ENCODE measurements around the gene CLCN7.
"Not testable (repeated sequence)": the region's sequence is repeated elsewhere in the genome, so short reads cannot be mapped to it uniquely, and the experiment has no call there.

The CLCN7 gene

DNA sequence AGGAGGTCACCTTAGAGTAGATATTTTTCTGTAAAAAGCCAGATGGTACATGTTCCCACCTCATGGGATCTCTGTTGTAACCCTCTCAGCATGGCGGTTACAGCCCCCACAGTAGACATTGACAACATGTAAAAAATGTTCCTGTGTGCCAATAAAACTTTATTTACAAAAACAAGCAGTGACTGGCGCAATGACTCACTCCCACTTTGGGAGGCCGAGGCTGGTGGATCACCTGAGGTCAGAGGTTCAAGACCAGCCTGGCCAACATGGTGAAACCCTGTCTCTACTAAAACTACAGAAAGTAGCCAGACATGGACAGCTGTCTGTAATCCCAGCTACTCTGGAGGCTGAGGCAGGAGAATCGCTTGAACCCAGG is 35.1 kb downstream of the CLCN7 start:
- not testable (repeated sequence) for H3K4me1 Mint-ChIP-seq (ENCODE audit: low read depth); H3K27ac Mint-ChIP-seq; H3K4me3 Mint-ChIP-seq; H3K27me3 Mint-ChIP-seq; H3K36me3 Mint-ChIP-seq; H3K9me3 Mint-ChIP-seq (ENCODE audit: low read depth)

DNA sequence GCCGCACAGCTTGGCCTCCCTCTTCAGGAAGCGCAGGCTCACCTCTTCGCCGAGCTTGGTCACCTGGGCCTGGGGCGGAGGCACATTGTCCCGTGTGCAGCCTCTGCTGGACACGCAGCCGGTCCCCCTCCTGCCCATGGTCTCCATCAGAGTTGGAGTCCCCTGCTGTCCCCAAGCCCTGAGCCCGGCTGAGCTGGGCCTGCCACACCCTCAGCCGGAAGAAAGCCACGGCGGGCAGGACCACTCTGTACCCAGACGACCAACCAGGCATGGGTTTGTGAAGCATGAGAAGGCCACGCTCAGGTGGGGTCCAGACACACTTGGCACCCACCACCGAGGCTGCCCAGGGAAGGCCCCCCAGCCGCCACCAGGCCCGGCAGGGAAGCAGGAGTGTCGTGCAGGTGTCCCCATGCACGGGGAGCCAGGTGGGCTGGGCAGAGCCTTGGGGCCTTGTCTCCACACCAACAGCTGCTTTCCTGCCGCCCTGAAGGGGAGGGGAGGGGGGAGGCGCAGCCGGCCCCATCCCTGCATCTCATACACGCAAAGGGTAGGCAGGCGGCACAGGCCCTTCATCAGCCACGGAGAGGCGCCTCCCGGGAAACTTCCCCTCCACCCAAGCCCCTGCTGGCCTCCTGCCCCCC is 35.6 kb downstream of the CLCN7 start:
- Mint-ChIP-seq H3K27me3 (no peaks in the 10 kb centered on the region), H3K4me1 (ENCODE audit: low read depth) (no peaks in the 10 kb centered on the region), H3K9me3 (ENCODE audit: low read depth) (no peaks in the 10 kb centered on the region), H3K36me3 (no peaks in the 10 kb centered on the region), H3K27ac (no peak overlapping the region), H3K4me3 (no peak overlapping the region)

DNA sequence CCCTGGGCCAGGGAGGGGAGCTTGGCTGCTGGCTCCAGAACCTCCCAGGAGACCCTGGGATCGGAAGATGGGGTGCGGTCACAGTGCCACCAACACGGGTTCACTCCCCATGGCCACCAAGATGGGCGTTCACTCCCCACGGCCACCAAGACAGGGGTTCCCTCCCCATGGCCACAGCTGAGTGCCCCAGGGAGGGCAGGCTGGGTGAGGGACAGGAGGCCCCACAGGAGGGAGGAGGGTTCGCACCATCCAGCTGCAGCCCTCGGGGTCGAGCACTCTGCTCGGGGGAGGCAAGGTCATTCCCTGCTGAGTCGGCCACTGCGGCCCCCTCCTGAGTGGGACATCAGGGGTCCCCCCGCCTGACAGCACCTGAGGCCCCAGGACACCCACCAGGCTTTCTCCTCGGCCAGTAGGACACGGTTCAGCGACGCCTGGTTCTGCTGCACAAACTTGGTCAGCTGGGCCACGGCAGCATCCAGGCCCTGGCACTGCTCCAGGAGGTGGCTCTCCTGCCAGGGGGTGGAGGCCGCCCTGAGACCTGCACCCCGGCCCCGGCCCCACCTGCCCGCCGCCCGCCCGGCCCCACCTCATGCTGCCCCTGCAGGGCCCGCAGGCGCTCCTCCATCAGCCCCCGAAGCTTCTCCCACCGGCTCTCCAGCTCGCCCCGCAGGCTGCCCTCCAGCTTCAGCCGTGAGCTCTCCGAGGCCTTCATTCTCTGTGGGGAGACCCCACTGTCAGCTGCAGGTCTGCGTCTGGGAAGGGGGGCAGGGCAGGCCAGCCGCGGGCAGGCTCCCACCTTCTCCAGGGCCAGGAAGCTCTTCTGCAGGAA is 36.4 kb downstream of the CLCN7 start:
- Mint-ChIP-seq H3K9me3 (ENCODE audit: low read depth) (no peaks in the 10 kb centered on the region), H3K27ac (no peak overlapping the region), H3K36me3 (no peaks in the 10 kb centered on the region), H3K4me1 (ENCODE audit: low read depth) (no peaks in the 10 kb centered on the region), H3K4me3 (no peak overlapping the region), H3K27me3 (no peaks in the 10 kb centered on the region)

DNA sequence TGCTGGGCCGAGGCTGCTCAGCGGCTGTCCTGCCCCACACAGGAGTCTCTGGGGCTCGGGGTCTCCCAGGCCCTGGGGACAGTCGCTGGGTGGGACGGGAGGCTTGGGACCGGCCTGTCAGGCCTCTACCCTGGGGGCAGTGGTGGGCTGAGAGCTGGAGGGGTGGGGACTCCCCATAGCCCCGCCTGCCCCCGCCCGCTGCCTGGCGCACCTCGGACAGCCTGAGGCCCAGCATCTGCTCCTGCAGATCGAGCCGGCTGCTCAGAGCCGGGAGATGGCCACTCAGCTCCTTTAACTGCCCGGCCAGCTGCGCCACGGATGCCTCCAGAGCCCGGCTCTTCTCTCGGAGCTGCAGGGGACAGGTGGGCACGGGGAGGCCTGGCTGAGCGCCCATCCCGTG is 37.2 kb downstream of the CLCN7 start:
- Mint-ChIP-seq H3K4me3 (no peak overlapping the region), H3K27me3 (no peaks in the 10 kb centered on the region), H3K4me1 (ENCODE audit: low read depth) (no peaks in the 10 kb centered on the region), H3K9me3 (ENCODE audit: low read depth) (no peaks in the 10 kb centered on the region), H3K36me3 (no peaks in the 10 kb centered on the region), H3K27ac (no peak overlapping the region)

DNA sequence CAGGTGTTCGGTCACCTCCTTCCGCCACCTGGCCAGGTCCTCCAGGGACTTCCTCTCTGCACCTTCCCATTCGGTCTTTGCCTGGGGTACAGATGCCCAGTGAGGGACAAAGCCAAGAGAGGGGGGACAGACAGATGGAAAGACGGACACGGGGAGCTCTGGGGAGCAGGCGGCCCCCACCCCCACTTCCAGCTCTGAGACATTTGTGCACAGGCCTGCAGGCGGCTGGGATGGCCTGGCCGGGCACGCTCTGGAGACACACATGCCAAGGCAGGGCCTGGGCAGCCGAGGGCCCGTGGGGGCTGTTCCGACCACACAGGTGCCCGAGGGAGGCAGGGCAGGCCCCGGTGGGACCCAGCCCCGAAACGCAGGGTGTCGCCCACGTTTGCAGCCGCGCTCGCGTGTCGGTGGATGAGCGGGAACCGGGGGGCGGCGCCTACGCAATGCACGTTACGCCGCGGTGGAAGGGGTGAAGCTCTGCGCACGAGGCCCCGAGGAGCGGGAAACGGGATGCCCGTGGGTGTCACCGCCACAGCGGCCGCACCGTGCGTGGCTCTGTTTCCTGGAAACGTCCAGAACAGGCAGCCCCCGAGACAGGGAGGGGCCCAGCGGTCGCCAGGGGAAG is 38.0 kb downstream of the CLCN7 start:
- H3K4me1 Mint-ChIP-seq (ENCODE audit: low read depth) = no peaks in the 10 kb centered on the region
- no peak overlapping the region for H3K4me3 Mint-ChIP-seq
- H3K36me3 Mint-ChIP-seq = no peaks in the 10 kb centered on the region
- no peaks in the 10 kb centered on the region for H3K9me3 Mint-ChIP-seq (ENCODE audit: low read depth)
- no peak overlapping the region for H3K27ac Mint-ChIP-seq
- no peaks in the 10 kb centered on the region for H3K27me3 Mint-ChIP-seq

DNA sequence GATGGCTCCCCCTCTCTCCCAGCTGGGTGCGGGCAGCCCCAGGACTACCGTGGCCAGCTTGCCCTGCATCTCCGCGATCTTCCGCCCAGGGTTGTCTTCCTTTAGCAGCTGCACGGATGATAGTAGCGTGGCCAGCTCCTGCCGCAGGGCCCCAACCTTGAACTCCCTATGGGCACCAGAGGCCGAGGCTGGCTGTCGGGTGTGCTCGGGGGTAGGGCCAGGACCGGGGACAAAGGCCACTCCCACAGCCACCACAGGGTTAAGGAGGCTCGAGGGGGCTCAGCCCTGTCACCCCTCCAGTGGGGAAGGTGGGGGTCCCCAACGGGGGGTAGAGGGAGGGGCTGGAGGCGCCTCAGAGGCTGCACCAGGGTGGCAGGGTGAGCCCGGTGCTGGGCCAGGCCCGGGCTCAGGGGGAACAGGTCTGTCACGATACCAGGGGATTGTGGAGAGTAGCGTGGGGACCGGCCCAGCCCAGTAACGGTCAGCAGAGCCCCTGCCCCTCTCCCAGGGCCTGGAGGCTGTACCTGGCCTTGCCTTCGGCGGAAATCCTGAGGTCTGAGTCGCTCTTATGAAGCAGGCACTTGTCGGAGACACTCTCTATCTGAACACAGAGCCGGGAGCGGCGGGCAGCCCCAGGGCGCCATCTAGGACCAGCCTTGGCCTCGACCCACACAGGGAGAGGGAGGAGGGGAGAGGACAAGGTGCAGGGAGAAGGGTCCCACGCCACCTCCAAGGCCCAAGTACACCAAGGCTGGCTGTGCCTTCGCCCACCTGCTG is 38.7 kb downstream of the CLCN7 start:
- Mint-ChIP-seq H3K9me3 (ENCODE audit: low read depth) (no peaks in the 10 kb centered on the region), H3K4me1 (ENCODE audit: low read depth) (no peaks in the 10 kb centered on the region), H3K36me3 (no peaks in the 10 kb centered on the region), H3K27me3 (no peaks in the 10 kb centered on the region), H3K27ac (no peak overlapping the region), H3K4me3 (no peak overlapping the region)

DNA sequence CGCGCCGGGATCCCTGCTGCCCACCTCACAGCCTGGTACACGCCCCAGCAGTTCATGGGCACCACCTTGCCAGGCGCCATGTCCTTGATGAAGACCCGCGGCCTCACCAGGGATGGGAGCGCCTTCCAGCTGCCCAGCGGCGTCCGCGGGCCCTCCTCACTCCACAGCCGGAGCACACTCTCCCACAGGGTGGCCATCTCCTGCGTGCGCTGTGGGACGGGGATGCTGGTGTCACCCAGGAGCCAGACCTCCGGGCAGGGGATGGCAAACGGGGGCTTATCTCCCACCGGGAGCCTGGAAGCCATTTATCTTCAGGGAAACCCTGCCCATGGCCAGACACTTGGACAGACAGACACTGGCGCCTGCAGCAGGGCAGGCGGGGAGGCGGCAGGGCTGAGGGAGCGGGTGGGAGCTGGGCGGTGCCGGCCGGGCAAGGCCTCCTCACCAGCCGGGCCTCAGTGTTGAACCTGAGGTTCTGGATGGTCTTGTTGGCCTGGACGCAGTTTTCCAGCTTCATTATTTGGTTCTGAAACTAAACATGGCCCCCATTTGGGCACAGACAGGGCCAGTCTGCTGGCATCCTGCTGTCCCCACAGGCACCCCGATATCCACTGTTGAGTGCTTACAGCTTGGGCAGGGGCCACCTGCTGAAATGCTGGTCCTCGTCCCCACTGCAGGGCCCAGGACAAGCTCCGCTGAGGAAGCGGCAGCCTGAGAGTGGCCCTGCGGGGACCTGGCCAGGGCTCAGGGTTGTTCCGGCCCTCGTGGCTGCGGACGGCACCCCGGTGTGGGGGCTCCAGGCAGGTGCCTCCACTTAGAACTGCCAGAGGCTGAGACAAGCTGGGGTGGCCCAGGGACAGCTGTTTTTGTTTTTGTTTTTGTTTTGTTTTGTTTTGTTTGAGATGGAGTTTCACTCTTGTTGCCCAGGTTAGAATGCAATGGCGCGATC is 39.9 kb downstream of the CLCN7 start:
- Mint-ChIP-seq H3K27ac (no peak overlapping the region), H3K4me1 (ENCODE audit: low read depth) (no peaks in the 10 kb centered on the region), H3K9me3 (ENCODE audit: low read depth) (no peaks in the 10 kb centered on the region), H3K27me3 (no peaks in the 10 kb centered on the region), H3K36me3 (no peaks in the 10 kb centered on the region), H3K4me3 (no peak overlapping the region)

DNA sequence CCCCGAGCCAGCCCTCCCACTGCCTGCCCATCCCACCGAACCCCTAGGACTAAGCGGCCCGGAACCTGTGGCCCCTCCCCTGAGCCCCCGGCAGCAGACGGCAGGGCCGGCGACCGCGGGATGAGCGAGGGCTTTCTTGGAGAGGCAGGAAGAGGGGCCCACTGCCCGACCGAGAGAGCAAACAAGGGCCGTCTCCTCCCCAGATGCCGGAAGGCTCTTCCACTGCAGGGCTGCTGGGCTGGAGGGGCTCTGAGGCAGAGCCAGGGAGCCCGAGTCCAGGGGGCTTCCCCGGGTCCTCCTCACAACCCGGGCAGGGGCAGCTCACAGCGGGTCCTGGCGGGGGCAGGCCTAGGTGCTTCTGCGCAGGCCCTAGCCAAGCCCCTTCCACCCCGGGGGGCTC is 41.1 kb downstream of the CLCN7 start:
- Mint-ChIP-seq H3K9me3 (ENCODE audit: low read depth) (no peaks in the 10 kb centered on the region), H3K4me1 (ENCODE audit: low read depth) (no peaks in the 10 kb centered on the region), H3K27ac (no peak overlapping the region), H3K36me3 (no peaks in the 10 kb centered on the region), H3K27me3 (no peaks in the 10 kb centered on the region), H3K4me3 (no peak overlapping the region)

DNA sequence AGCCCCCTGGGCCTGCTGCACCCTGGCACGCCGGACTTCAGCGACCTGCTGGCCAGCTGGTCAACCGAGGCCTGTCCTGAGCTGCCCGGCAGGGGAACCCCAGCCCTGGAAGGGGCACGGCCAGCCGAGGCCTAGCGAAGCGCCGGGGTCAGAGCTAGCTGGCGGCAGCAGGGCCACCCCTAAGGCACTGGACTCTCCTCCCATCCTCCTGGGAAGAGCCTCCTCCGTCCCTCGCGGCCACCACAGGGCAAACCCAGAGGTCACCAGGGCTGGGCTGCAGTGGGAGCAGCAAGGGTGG is 41.6 kb downstream of the CLCN7 start:
- Mint-ChIP-seq H3K27me3 (no peaks in the 10 kb centered on the region), H3K4me3 (no peak overlapping the region), H3K9me3 (ENCODE audit: low read depth) (no peaks in the 10 kb centered on the region), H3K36me3 (no peaks in the 10 kb centered on the region), H3K4me1 (ENCODE audit: low read depth) (no peaks in the 10 kb centered on the region), H3K27ac (no peak overlapping the region)

DNA sequence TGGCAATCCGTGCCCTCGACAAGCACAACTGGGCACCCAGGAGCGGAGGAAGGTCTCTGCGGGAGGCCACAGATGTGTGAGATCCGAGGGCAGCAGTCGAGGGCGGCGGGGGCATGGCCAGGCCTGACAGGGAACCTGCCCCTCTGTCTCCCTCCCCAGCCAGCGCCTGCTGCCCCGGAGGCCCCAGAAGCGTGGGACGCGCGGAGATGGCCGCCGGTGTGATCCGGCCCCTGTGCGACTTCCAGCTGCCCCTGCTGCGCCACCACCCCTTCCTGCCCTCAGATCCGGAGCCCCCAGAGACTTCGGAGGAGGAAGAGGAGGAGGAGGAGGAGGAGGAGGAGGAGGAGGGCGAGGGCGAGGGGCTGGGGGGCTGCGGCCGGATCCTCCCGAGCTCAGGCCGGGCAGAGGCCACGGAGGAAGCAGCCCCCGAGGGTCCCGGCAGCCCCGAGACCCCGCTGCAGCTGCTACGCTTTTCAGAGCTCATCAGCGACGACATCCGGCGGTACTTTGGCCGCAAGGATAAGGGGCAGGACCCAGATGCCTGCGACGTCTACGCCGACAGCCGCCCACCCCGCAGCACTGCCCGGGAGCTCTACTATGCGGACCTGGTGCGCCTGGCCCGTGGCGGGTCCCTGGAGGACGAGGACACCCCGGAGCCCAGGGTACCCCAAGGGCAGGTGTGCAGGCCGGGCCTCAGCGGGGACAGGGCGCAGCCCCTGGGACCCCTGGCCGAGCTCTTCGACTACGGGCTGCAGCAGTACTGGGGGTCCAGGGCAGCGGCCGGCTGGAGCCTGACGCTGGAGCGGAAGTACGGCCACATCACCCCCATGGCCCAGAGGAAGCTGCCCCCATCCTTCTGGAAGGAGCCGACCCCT is 42.2 kb downstream of the CLCN7 start:
- Mint-ChIP-seq H3K27me3 (no peaks in the 10 kb centered on the region), H3K36me3 (no peaks in the 10 kb centered on the region), H3K27ac (peak overlapping the region; percentile 79), H3K4me1 (ENCODE audit: low read depth) (no peaks in the 10 kb centered on the region), H3K4me3 (peak overlapping the region; percentile 67), H3K9me3 (ENCODE audit: low read depth) (no peaks in the 10 kb centered on the region)

DNA sequence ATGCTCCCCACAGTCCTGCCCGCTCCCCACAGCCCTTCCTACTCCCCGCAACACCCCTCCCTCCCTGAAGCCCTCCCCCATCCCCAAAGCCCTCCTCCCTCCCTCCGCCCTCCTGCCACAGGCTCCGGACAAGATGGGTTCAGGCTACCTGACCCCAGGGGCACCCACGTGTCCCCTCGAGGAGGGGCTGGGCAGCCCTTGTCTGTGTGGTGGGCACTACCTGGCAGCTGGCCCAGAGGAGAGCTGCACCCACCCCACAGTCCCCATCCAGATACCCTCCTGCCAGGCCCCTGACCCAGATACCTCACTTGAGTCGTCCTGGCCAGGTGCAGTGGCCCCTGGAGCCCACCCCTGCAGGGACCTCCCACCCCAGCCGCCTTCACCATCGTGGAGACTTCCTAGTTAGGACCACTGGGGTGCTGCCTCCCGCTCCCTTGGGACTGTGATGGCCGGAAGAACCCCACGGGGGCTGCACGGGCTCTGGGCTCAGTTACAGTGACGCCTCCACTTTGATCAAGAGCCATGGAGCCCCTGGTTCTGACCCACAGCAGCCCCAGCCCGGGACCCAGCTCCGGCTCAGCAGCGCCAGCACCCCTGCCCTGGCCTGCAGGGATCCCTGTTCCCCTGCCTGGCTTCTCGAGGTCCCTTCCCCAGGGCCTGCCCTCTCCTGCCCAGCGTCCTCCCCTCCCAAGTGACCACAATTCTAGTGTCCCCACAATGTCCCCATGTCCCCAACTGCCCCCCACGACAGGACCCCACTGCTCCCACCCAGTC is 43.1 kb downstream of the CLCN7 start:
- Mint-ChIP-seq H3K27ac (peak overlapping the region; percentile 79), H3K4me3 (peak overlapping the region; percentile 67), H3K36me3 (no peaks in the 10 kb centered on the region), H3K4me1 (ENCODE audit: low read depth) (no peaks in the 10 kb centered on the region), H3K27me3 (no peaks in the 10 kb centered on the region), H3K9me3 (ENCODE audit: low read depth) (no peaks in the 10 kb centered on the region)

DNA sequence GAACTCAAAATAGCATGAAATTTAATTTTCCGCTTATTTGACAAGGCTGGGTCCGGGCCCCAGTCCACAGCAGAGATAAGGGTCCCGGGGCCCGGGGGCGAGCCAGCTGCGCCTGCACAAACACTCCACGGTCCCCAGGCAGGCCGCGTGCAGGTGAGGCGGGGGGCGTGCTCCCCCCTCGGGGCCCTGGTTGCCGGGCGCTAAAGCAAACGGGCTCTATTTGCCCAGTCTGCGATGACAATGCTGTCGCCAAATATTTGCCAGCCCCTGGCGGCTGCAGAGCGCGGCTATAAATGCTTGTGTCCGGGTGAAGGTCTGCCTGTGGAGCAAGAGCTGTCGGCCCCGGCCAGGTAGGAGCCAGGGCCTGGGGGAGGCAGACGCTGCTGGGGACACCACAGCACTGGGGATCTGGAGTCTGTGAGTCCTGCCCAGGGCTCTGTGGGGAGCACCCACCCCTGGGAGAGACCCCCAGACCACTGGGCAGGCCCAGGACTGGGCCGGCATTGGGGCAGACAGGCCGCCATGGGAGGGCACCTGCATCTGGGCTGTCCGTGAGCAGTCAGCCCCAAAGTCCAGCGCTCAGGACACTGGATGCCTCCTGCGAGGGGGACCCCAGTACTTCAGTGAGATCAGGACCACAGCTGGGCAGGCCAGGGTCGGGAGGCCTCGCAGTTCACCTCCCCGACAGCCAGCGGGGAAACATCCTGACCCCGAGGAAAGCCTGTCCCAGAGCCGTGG is 43.9 kb downstream of the CLCN7 start, which contains the start of gene PERCC1:
Gene PERCC1 (plus strand): TSS at position 320 of the 738 bp plus-strand sequence. CDS start 1,516 bp downstream, outside the sequence.
- no peaks in the 10 kb centered on the region for H3K27me3 Mint-ChIP-seq
- H3K27ac Mint-ChIP-seq = peak within 1 kb of the TSS; percentile 79

More for the DNA sequence above, 43.9 kb downstream of the CLCN7 start, which contains the start of gene PERCC1:
- Mint-ChIP-seq H3K36me3 (no peaks in the 10 kb centered on the region), H3K9me3 (ENCODE audit: low read depth) (no peaks in the 10 kb centered on the region), H3K4me1 (ENCODE audit: low read depth) (no peaks in the 10 kb centered on the region), H3K4me3 (peak within 1 kb of the TSS; percentile 67)

Data from activated naive CD8-positive, alpha-beta T cell (primary cell).